BE2C (cell line): ENCODE measurements around the gene FHDC1.

ENCODE experiments used
- DNase-seq: peaks from one replicate; pipeline ENCODE4 v3.0.0-alpha.2; 2020
- H3K27me3 ChIP-seq: fragments of 250-450 bp; sonication (Bioruptor Pico); 2 replicates; pipeline ENCODE4 v1.5.1; 2020; ENCODE audit warnings: mild to moderate bottlenecking
- H3K36me3 ChIP-seq: fragments of 250-450 bp; sonication (Bioruptor Pico); 2 replicates; pipeline ENCODE4 v1.5.1; 2020; ENCODE audit warnings: mild to moderate bottlenecking
- H3K4me1 ChIP-seq: fragments of 250-450 bp; sonication (Bioruptor Pico); 2 replicates; pipeline ENCODE4 v1.5.1; 2020
- H3K4me3 ChIP-seq: 2 replicates; pipeline ENCODE4 v1.5.1; 2011; ENCODE audit warnings: low read depth, low read length
- H3K9me3 ChIP-seq: fragments of 250-450 bp; sonication (Bioruptor Pico); 2 replicates; pipeline ENCODE4 v1.5.1; 2020
- CTCF ChIP-seq: IDR thresholded peaks from 2 replicates; pipeline ENCODE4 v1.5.1; 2012; ENCODE audit warnings: mild to moderate bottlenecking, low read depth, low read length

Gene FHDC1

GRCh38 chr4:152957437-152958171 is 21.5 kb downstream of the FHDC1 start:
- Histone ChIP-seq H3K4me3 (no peak overlapping the region), H3K9me3 (no peaks in the 10 kb centered on the region), H3K4me1 (no peaks in the 10 kb centered on the region), H3K27me3 (no peaks in the 10 kb centered on the region), H3K36me3 (no peaks in the 10 kb centered on the region)
- no peak for DNase-seq
- no peak for TF ChIP-seq CTCF

GRCh38 chr4:152959080-152959479 is 23.0 kb downstream of the FHDC1 start:
- H3K27me3 ChIP-seq = no peaks in the 10 kb centered on the region
- DNase-seq = no peak
- no peak for TF ChIP-seq CTCF
- no peaks in the 10 kb centered on the region for H3K9me3 ChIP-seq
- H3K4me3 ChIP-seq = no peak overlapping the region
- no peaks in the 10 kb centered on the region for H3K4me1 ChIP-seq
- no peaks in the 10 kb centered on the region for H3K36me3 ChIP-seq

- no peak overlapping the region for H3K4me3 ChIP-seq
- H3K36me3 ChIP-seq = no peaks in the 10 kb centered on the region
- TF ChIP-seq CTCF = no peak
- H3K4me1 ChIP-seq = no peaks in the 10 kb centered on the region
- no peaks in the 10 kb centered on the region for H3K9me3 ChIP-seq
- no peak for DNase-seq
- H3K27me3 ChIP-seq = no peaks in the 10 kb centered on the region
These were observed 24.0 kb downstream of the FHDC1 start for GRCh38 chr4:152960082-152960481.

GRCh38 chr4:152961014-152961772 is 25.1 kb downstream of the FHDC1 start:
- Histone ChIP-seq H3K4me1 (no peaks in the 10 kb centered on the region), H3K4me3 (no peak overlapping the region), H3K9me3 (no peaks in the 10 kb centered on the region), H3K36me3 (no peaks in the 10 kb centered on the region), H3K27me3 (no peaks in the 10 kb centered on the region)
- TF ChIP-seq CTCF = no peak
- DNase-seq = no peak

- Histone ChIP-seq H3K36me3 (no peaks in the 10 kb centered on the region), H3K9me3 (no peaks in the 10 kb centered on the region)
- no peak for DNase-seq
These were observed 25.6 kb downstream of the FHDC1 start for GRCh38 chr4:152961773-152962115.

More at GRCh38 chr4:152961773-152962115, 25.6 kb downstream of the FHDC1 start:
- H3K27me3 ChIP-seq = no peaks in the 10 kb centered on the region
- TF ChIP-seq CTCF = no peak
- no peaks in the 10 kb centered on the region for H3K4me1 ChIP-seq
- H3K4me3 ChIP-seq = no peak overlapping the region
